H9 (cell line): ENCODE data around the gene CEP85L. TPM values are rescaled to one million over a fixed set of nuclear protein-coding genes. Genes with fewer than 3 reads are reported as not detected.

Source experiments
- DNase-seq: peaks from one replicate; pipeline ENCODE4 v3.0.0-alpha.2; 2017
- H2AFZ ChIP-seq: one replicate; pipeline ENCODE4 v1.6.1; 2013; ENCODE audit warnings: mild to moderate bottlenecking, low read length, control low read depth, moderate library complexity
- H2AK5ac ChIP-seq: 2 replicates; pipeline ENCODE4 v1.6.1; 2013; ENCODE audit warnings: low read length, control low read depth, mixed read lengths; ENCODE audit not compliant: insufficient read length
- H2BK120ac ChIP-seq: one replicate; pipeline ENCODE4 v1.6.1; 2013; ENCODE audit warnings: low read depth, mild to moderate bottlenecking, low read length, control low read depth, inconsistent platforms; ENCODE audit not compliant: poor library complexity, severe bottlenecking
- H2BK12ac ChIP-seq: 2 replicates; pipeline ENCODE4 v1.6.1; 2013; ENCODE audit warnings: low read length, control low read depth, mixed read lengths, low read depth; ENCODE audit not compliant: insufficient read length
- H2BK15ac ChIP-seq: 2 replicates; pipeline ENCODE4 v1.6.1; 2013; ENCODE audit warnings: low read depth, low read length, control low read depth
- H2BK20ac ChIP-seq: one replicate; pipeline ENCODE4 v1.6.1; 2013; ENCODE audit warnings: low read depth, mild to moderate bottlenecking, low read length, control low read depth, inconsistent platforms; ENCODE audit not compliant: poor library complexity, severe bottlenecking
- H2BK5ac ChIP-seq: 2 replicates; pipeline ENCODE4 v1.6.1; 2013; ENCODE audit warnings: low read length, control low read depth, mixed read lengths; ENCODE audit not compliant: insufficient read length
- H3K14ac ChIP-seq: 2 replicates; pipeline ENCODE4 v1.6.1; 2013; ENCODE audit warnings: low read length, control low read depth; ENCODE audit not compliant: insufficient read depth
- H3K18ac ChIP-seq: 2 replicates; pipeline ENCODE4 v1.6.1; 2013; ENCODE audit warnings: low read depth, mild to moderate bottlenecking, mixed read lengths, low read length, control low read depth; ENCODE audit not compliant: insufficient read length
- H3K23ac ChIP-seq: 2 replicates; pipeline ENCODE4 v1.6.1; 2013; ENCODE audit warnings: low read length, control low read depth, mixed read lengths, low read depth; ENCODE audit not compliant: insufficient read length
- H3K23me2 ChIP-seq: 2 replicates; pipeline ENCODE4 v1.6.1; 2013; ENCODE audit warnings: low read depth, mild to moderate bottlenecking, mixed read lengths, low read length, control low read depth; ENCODE audit not compliant: insufficient read length, poor library complexity, severe bottlenecking
- H3K27ac ChIP-seq: 2 replicates; pipeline ENCODE4 v1.5.1; 2013; ENCODE audit warnings: low read length, control low read depth, mixed read lengths, low read depth; ENCODE audit not compliant: insufficient read length
- H3K27me3 ChIP-seq: 2 replicates; pipeline ENCODE4 v1.6.1; 2013; ENCODE audit warnings: low read length, control low read depth, inconsistent platforms; ENCODE audit not compliant: insufficient read depth
- H3K4ac ChIP-seq: 2 replicates; pipeline ENCODE4 v1.6.1; 2013; ENCODE audit warnings: low read depth, mild to moderate bottlenecking, control low read depth, inconsistent platforms, low read length, moderate library complexity
- H3K4me1 ChIP-seq: 2 replicates; pipeline ENCODE4 v1.6.1; 2013; ENCODE audit warnings: low read length, control low read depth, inconsistent platforms; ENCODE audit not compliant: insufficient read depth
- H3K4me2 ChIP-seq: 2 replicates; pipeline ENCODE4 v1.6.1; 2013; ENCODE audit warnings: low read length, control low read depth, mixed read lengths; ENCODE audit not compliant: insufficient read length, insufficient read depth
- H3K56ac ChIP-seq: 2 replicates; pipeline ENCODE4 v1.6.1; 2013; ENCODE audit warnings: low read depth, mild to moderate bottlenecking, mixed read lengths, low read length, control low read depth; ENCODE audit not compliant: insufficient read length
- H3K79me1 ChIP-seq: 2 replicates; pipeline ENCODE4 v1.6.1; 2013; ENCODE audit warnings: low read depth, mild to moderate bottlenecking, moderate library complexity, low read length, control low read depth, inconsistent platforms; ENCODE audit not compliant: insufficient read depth, poor library complexity, severe bottlenecking
- H3K79me2 ChIP-seq: 2 replicates; pipeline ENCODE4 v1.6.1; 2013; ENCODE audit warnings: low read length, control low read depth, inconsistent platforms; ENCODE audit not compliant: insufficient read depth
- H3K9ac ChIP-seq: 2 replicates; pipeline ENCODE4 v1.6.1; 2013; ENCODE audit warnings: low read length, control low read depth, mixed read lengths; ENCODE audit not compliant: insufficient read length; ENCODE audit errors: extremely low read depth
- H3K9me3 ChIP-seq: one replicate; pipeline ENCODE4 v1.6.1; 2013; ENCODE audit warnings: low read depth, low read length, inconsistent platforms; ENCODE audit not compliant: control insufficient read depth
- H3T11ph ChIP-seq: one replicate; pipeline ENCODE4 v1.6.1; 2013; ENCODE audit warnings: mild to moderate bottlenecking, low read length, control low read depth, inconsistent platforms
- H4K20me1 ChIP-seq: one replicate; pipeline ENCODE4 v1.6.1; 2013; ENCODE audit not compliant: control insufficient read depth, insufficient read length, insufficient read depth
- H4K5ac ChIP-seq: 2 replicates; pipeline ENCODE4 v1.6.1; 2013; ENCODE audit warnings: low read depth, mild to moderate bottlenecking, mixed read lengths, low read length, control low read depth; ENCODE audit not compliant: insufficient read length
- H4K8ac ChIP-seq: replicated peaks from 2 replicates; pipeline ENCODE4 v1.6.1; 2013; ENCODE audit warnings: low read length, control low read depth, mixed read lengths, low read depth; ENCODE audit not compliant: insufficient read length
- H4K91ac ChIP-seq: 2 replicates; pipeline ENCODE4 v1.6.1; 2013; ENCODE audit warnings: low read depth, mild to moderate bottlenecking, moderate library complexity, mixed read lengths, low read length, control low read depth; ENCODE audit not compliant: insufficient read length
- H3K27ac Mint-ChIP-seq, 3 experiments: 2 replicates in 2 of 3; 3 replicates in 1 of 3; pipeline ENCODE4 v1.8.0; 2020 to 2021; ENCODE audit warnings: mixed read lengths in 3 of 3, mild to moderate bottlenecking in 1 of 3, moderate library complexity in 1 of 3
- H3K27me3 Mint-ChIP-seq: 2 replicates; pipeline ENCODE4 v1.8.0; 2021; ENCODE audit warnings: low read depth, mild to moderate bottlenecking, moderate library complexity, mixed read lengths
- H3K36me3 Mint-ChIP-seq, 3 experiments: 2 replicates in 2 of 3; 3 replicates in 1 of 3; pipeline ENCODE4 v1.8.0; 2020 to 2021; ENCODE audit warnings: low read depth in 3 of 3, mixed read lengths in 3 of 3; ENCODE audit not compliant: insufficient read depth in 1 of 3
- H3K4me1 Mint-ChIP-seq, 2 experiments: 2 replicates each; pipeline ENCODE4 v1.8.0; 2020; ENCODE audit warnings: mixed read lengths in 2 of 2
- H3K4me3 Mint-ChIP-seq, 2 experiments: 2 replicates in 1 of 2; 3 replicates in 1 of 2; pipeline ENCODE4 v1.8.0; 2020 to 2021; ENCODE audit warnings: mild to moderate bottlenecking in 2 of 2, mixed read lengths in 2 of 2, moderate library complexity in 1 of 2
- H3K9me3 Mint-ChIP-seq, 2 experiments: 2 replicates in 1 of 2; 3 replicates in 1 of 2; pipeline ENCODE4 v1.8.0; 2020; ENCODE audit warnings: mild to moderate bottlenecking in 2 of 2, mixed read lengths in 2 of 2, moderate library complexity in 1 of 2
- WGBS: extraction: QIAGEN DNeasy Blood & Tissue Kit; methylation state at CpG from one replicate; pipeline ENCODE4 v1.1.7; 2013; ENCODE audit warnings: missing lambda C conversion rate, low lambda C conversion rate, mixed read lengths; ENCODE audit not compliant: insufficient read length; ENCODE audit errors: extremely low coverage; 5-methylcytosine and 5-hydroxymethylcytosine counted together
- total RNA-seq: library from RNA; stranded (reverse); gene quantifications from 2 replicates; pipeline ENCODE4 v1.2.1, GENCODE V29; 2021
- TF ChIP-seq, protein P1 (sequence below): fragments of 200-600 bp; sonication (generic); conservative IDR thresholded peaks from 3 replicates; pipeline ENCODE4 v1.8.0; 2021; ENCODE audit warnings: antibody characterized with exemption, mild to moderate bottlenecking

CEP85L gene
- total RNA-seq, 1 experiment from 2014 or later = 3.8 TPM

- H3K18ac ChIP-seq = no peak overlapping the region
- H3K4me2 ChIP-seq = no peak overlapping the region
- H2BK120ac ChIP-seq = no peak overlapping the region
- TF ChIP-seq, protein P1, sequence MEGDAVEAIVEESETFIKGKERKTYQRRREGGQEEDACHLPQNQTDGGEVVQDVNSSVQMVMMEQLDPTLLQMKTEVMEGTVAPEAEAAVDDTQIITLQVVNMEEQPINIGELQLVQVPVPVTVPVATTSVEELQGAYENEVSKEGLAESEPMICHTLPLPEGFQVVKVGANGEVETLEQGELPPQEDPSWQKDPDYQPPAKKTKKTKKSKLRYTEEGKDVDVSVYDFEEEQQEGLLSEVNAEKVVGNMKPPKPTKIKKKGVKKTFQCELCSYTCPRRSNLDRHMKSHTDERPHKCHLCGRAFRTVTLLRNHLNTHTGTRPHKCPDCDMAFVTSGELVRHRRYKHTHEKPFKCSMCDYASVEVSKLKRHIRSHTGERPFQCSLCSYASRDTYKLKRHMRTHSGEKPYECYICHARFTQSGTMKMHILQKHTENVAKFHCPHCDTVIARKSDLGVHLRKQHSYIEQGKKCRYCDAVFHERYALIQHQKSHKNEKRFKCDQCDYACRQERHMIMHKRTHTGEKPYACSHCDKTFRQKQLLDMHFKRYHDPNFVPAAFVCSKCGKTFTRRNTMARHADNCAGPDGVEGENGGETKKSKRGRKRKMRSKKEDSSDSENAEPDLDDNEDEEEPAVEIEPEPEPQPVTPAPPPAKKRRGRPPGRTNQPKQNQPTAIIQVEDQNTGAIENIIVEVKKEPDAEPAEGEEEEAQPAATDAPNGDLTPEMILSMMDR = no peak
- H2BK12ac ChIP-seq = no peak overlapping the region
- no peaks in the 10 kb centered on the region for H3K23me2 ChIP-seq
- no peak overlapping the region for H3K27ac Mint-ChIP-seq
- no peak overlapping the region for H3K4me3 Mint-ChIP-seq
- H2BK5ac ChIP-seq = no peak overlapping the region
- no peak overlapping the region for H2BK20ac ChIP-seq
- no peak overlapping the region for H3K56ac ChIP-seq
- no CpG with 5 or more reads among the region's 1 CpG for WGBS
- no peak overlapping the region for H2AFZ ChIP-seq
- H3K27me3 Mint-ChIP-seq = no peaks in the 10 kb centered on the region
- H4K8ac ChIP-seq = no peak overlapping the region
- no peak overlapping the region for H3T11ph ChIP-seq
- H3K79me2 ChIP-seq = no peaks in the 10 kb centered on the region
- H3K4me1 Mint-ChIP-seq = no peaks in the 10 kb centered on the region
- no peaks in the 10 kb centered on the region for H4K20me1 ChIP-seq
- no peak overlapping the region for H2BK15ac ChIP-seq
- no peaks in the 10 kb centered on the region for H3K27me3 ChIP-seq
- H4K5ac ChIP-seq = no peak overlapping the region
- no peak overlapping the region for H3K14ac ChIP-seq
- no peaks in the 10 kb centered on the region for H3K9me3 ChIP-seq
- no peak overlapping the region for H2AK5ac ChIP-seq
- H3K4me1 ChIP-seq = no peaks in the 10 kb centered on the region
- no peak overlapping the region for H3K9ac ChIP-seq
- no peak overlapping the region for H3K27ac ChIP-seq
- no peaks in the 10 kb centered on the region for H3K79me1 ChIP-seq
- no peak overlapping the region for H4K91ac ChIP-seq
- no peaks in the 10 kb centered on the region for H3K9me3 Mint-ChIP-seq
- H3K23ac ChIP-seq = no peak overlapping the region
- no peak for DNase-seq
- H3K36me3 Mint-ChIP-seq = no peaks in the 10 kb centered on the region
- no peak overlapping the region for H3K4ac ChIP-seq
These were observed 17.5 kb upstream of the CEP85L start for GRCh38 chr6:118668761-118669385.
